GM12864 (cell line): ENCODE measurements around the gene GP2.

Experiments
- DNase-seq: peaks from one replicate; pipeline ENCODE4 v3.0.0-alpha.2; 2011; ENCODE audit warnings: low read depth
- H3K4me3 ChIP-seq: 2 replicates; pipeline ENCODE4 v1.5.1; 2011; ENCODE audit warnings: mild to moderate bottlenecking, low read depth, low read length, control low read depth
- TF ChIP-seq, protein P1 (sequence below): IDR thresholded peaks from 2 replicates; pipeline ENCODE4 v1.5.1; 2011; ENCODE audit warnings: low read depth, mild to moderate bottlenecking, moderate library complexity, low read length, control low read depth, inconsistent platforms; ENCODE audit errors: missing control alignments

GP2 gene

DNA sequence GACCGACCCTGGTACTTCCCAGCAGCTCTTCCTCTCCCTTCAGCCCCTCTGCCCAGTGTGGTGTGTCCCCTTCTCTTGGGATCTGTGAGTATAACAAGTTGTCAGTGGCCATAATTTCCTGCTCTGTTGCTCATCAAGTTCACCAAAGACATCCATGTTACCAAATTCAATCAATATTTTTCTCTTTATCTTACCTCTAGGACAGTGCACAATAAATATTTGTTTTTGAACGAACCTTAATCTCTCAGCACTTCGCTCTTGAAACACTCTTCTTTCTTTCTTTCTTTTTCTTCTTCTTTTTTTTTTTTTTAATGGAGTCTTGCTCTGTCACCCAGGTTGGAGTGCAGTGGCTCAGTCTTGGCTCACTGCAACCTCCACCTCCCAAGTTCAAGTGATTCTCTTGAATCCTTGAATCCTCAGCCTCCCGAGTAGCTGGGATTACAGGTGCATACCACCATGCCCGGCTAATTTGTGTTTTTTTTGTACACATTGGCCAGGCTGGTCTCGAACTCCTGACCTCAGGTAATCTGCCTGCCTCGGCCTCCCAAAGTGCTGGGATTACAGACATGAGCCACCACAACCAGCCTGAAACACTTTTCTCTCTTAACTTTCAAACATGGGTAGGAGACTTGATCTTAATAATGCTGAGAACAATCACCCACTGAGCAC is 27.9 kb upstream of the GP2 start:
- no peak for DNase-seq
- TF ChIP-seq, protein P1, sequence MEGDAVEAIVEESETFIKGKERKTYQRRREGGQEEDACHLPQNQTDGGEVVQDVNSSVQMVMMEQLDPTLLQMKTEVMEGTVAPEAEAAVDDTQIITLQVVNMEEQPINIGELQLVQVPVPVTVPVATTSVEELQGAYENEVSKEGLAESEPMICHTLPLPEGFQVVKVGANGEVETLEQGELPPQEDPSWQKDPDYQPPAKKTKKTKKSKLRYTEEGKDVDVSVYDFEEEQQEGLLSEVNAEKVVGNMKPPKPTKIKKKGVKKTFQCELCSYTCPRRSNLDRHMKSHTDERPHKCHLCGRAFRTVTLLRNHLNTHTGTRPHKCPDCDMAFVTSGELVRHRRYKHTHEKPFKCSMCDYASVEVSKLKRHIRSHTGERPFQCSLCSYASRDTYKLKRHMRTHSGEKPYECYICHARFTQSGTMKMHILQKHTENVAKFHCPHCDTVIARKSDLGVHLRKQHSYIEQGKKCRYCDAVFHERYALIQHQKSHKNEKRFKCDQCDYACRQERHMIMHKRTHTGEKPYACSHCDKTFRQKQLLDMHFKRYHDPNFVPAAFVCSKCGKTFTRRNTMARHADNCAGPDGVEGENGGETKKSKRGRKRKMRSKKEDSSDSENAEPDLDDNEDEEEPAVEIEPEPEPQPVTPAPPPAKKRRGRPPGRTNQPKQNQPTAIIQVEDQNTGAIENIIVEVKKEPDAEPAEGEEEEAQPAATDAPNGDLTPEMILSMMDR, result no peak
- H3K4me3 ChIP-seq, result no peak overlapping the region

DNA sequence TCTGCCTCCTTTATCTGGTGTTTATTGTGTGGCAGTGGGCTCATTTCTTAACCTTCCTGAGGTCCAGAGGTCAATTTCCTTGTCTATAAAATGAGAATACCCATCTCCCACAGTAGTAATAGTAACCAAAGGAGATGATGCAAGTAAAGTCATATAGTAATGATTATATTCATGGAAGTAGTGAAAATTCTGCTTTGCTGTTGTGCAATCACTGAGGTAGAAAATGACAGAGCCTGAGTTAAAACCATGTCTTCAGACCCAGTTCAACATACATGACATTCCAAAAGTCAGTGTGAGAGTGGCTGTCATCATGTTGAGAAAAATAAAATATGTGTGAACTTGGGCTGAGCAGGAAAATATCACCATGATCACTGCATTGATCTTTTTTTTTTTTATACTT is 26.1 kb upstream of the GP2 start:
- H3K4me3 ChIP-seq, result no peak overlapping the region
- TF ChIP-seq, protein P1, result no peak
- DNase-seq, result no peak

DNA sequence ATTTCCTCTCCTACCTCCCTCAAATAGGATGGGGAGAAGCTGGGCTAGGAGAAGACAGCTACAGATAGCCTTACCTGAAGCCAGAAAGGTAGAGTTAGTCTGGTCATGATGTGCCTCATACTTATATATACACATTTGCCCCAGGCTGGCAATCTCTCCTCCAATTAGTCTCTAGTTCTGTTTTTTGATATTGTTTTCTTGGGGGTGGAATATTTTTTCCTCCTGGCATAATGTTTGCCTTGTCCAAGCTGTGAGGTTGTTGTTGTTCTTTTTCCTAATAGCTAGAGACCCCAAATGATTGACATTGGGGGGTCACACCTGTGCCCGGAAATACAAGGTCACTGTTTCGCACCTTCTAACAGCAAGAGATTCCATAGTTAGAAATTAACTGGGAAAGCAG is 25.3 kb upstream of the GP2 start, which contains the start of gene UMOD:
Gene UMOD, minus strand, starts transcription at position 101 of the 400 bp plus-strand sequence. CDS start 1,978 bp downstream, outside the sequence.
- H3K4me3 ChIP-seq, result no peak within 1 kb of the TSS
- TF ChIP-seq, protein P1, result no peak
- DNase-seq, result no peak

DNA sequence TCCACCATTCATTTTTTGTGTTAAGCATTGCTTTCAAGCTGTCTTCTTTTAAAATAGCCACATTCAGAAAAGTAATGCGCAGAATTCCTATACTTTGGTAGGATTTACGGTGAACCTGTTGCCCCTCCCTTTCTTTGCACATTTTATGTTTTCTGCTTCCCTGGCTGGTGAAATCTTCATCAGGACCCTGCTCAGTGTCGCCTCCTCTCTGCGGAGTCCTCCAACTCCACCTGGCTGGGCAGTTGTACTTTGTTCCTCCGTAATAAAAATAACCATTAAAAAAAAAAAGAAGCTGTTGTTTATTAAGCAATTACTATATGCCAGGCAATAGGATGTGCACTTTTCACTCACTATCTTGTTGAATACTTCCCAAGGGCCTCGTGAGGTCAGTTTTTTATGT is 22.3 kb upstream of the GP2 start:
- no peak for DNase-seq
- TF ChIP-seq, protein P1, result no peak
- H3K4me3 ChIP-seq, result no peak overlapping the region

DNA sequence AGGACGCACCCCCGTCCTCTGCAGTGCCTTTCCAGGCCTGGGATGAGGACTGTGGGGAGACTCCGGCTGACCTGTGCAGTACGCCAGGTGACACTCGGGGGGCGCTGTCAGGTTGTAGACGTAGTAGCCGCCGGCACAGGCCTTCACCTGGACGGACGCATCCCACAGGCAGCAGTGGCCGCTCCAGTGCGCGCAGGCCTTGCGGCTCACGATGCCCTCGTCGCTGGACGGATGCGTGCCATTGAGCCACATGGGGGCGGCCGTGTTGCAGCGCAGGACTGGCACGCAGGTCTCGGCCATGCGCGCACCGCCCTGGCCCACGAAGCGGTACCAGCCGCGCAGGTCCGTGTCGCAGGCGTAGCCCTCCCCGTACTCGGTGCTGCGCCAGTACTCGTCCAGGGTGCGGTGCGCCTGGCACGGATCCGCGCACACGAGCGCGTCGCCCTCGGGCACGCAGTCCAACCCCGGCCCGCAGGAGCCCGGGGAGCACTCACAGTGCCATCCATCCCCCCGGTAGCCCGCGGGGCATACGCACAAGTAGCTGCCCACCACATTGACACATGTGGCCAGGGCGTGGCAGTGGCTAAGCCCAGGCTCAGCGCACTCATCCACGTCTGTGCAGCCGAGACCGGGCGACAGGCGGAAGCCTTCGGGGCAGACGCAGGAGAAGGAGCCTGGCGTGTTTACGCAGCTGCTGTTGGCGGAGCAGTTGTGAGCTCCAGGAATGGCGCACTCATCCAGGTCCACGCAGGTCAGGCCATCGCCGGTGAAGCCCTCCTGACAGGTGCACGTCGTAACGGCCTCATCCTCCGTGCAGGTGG is 21.3 kb upstream of the GP2 start:
- H3K4me3 ChIP-seq, result no peak overlapping the region
- TF ChIP-seq, protein P1, result no peak
- no peak for DNase-seq

DNA sequence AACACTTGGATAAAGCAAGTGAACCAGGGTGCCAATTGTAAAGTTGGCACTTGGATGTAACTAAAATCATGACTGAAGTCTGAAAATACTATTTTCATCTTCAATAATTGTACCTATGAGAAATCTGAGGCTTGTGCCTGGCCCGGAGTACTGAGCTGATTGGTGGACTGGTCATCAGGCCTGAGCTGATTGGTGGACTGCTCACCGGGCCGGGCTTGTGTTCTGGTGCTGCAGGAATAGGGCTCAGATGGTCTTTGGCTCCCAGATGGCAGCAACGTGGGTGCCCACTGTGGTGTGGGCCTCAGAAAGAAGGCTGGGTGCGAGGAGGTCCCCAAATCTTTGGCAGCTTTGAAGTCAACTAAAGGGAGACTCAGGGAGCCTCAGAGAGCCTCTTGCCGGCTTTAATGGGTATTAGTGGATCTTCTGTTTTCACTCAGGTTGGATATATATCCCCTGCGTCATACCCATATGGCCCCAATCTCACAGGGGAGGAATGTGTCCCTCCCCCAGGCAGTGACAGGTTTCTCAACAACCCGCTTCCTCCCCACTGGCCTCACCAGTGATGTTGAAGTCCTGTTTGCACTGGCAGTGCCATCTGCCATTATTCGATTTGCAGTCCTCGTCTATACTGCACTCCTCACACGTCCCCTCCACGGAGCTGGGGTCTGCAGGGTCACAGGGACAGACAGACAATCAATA is 20.5 kb upstream of the GP2 start:
- no peak for DNase-seq
- no peak overlapping the region for H3K4me3 ChIP-seq
- TF ChIP-seq, protein P1, result no peak
